ENCODE data around the gene OPHN1. TPM values are rescaled to one million over a fixed set of nuclear protein-coding genes. Genes with fewer than 3 reads are reported as not detected.

The OPHN1 gene
- polyA plus RNA-seq, 3 donors, result 7.4 to 8.3 (median 8.0) TPM

Other genes with a start within 250 kb of the OPHN1 start
- 10 to 100 TPM; 46.3 to 48.7 (median 48.1) TPM for gene YIPF6, start 65.6 kb upstream of the OPHN1 start, polyA plus RNA-seq (ENCODE audit: insufficient read length in 3 of 3)
- gene STARD8, start 214.2 kb upstream of the OPHN1 start, polyA plus RNA-seq (ENCODE audit: insufficient read length in 3 of 3), result 10 to 100 TPM; 16.3 to 19.3 (median 18.4) TPM